ENCODE measurements around the gene ERCC8.
"Not testable (repeated sequence)": the region's sequence is repeated elsewhere in the genome, so short reads cannot be mapped to it uniquely, and the experiment has no call there.

The ERCC8 gene

DNA sequence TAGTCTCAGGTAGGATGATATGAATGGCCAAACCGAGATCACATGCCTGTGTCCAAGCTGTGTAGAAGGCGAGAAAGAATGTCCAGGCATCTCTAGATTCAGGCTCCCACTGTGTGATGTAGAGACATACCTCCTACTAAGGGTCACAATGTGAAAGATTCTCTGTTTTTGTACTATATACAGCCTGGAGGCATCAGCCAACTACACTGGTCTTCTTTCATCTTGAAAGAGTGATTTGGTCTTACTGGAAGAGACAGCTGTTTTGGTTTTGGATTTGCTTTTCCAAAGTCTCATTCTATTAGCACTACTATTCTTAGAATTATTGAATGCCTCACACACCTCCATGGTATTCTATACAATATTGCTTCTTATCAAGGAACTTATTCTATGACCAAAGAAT is 26.4 kb downstream of the ERCC8 start:
- no peak for DNase-seq (ENCODE audit: low read depth in 1 of 2, low spot score in 1 of 2)

DNA sequence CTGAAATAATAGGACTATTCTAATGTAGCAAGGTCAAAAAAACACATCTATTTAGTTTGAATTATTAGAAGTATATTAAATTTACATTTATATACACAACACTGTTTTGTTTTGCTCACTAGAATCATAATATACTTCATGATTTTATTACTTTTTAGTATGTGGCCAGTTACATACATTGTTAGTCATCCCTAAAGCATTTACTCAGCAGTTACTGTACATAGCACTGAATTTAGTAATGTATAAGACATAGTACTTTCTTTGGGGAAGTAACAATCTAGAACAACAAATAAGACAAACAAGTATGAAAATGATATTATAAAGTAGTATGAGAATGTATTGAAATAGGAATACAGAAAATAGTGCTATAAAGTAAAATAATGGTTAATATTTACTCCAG is 28.2 kb downstream of the ERCC8 start:
- DNase-seq (ENCODE audit: low read depth in 1 of 2, low spot score in 1 of 2) = no peak

DNA sequence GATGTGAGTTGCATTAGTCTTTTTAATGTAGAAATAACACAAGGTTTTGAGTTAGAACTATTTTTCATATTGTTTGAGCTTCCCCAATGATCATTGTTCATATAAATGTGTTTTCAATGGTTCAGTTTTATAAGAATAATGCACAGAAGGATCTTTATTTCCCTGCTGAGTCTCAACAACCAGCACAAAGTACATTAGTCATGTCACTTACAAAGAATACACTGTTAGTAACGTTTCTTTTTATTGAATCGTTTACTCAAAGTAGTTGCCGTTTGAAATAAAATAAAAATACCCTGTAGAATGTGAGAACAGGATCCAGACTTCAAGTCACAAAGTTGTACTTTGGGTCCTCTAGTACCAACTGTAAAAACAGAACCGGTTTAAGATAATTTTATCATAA is 41.5 kb downstream of the ERCC8 start:
- DNase-seq (ENCODE audit: low read depth in 1 of 2, low spot score in 1 of 2) = no peak

DNA sequence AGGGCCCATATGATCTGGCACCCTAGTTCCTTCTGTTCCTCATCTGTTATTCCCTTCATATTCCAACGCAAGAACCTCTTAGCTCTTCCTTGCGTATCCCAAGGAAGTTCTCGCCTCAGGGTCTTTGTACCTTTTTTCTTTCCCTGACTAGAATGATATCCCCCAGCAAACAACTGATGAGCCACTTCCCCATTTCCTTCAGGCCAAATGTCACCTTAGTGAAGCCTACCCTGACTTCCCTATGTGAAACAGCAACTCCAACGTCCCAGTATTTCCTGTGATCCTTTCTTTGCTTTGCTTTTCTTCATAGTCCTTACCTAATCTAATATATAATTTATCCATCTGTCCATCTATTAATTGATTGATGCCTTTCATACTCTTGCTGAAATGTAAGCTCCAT is 47.9 kb downstream of the ERCC8 start:
- no peak for DNase-seq (ENCODE audit: low read depth in 1 of 2, low spot score in 1 of 2)

DNA sequence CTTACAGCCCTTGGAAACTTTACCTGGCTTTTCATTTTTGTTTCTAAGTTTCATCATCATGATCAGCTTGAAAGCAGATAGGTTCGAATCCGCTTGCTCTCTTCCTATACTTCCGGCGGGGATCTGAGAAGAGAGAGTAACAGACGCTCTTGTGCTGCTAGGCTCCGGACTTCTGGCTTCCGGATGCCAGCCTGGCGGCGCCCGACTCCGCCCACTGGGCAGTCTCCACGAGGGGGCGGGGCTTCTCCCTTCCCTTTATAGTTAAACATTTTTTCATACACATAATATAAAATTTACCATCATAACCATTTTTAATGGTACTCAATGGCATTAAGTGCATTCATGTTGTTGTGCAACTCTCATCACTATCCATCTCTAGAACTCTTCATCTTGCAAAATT is 51.3 kb downstream of the ERCC8 start:
- no peak for DNase-seq (ENCODE audit: low read depth in 1 of 2, low spot score in 1 of 2)

DNA sequence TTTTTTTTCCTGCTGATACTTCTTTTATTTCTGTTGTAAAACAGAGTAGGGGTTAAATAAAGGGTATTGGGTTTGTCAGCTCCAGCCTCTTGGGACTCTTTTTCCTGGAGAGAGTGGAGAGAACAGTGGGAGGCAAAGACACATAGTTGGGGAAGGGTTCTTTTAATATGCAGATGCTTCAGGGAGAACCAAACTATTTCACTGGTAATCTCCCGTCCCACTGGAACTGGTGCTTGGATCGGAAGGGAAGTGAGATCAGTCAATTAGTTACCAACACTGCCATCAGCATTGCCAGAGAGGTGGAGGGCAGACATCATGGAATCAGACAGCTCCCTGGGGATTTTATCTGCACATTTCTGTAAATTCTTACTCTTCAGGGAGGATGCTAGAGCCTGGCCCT is 53.2 kb downstream of the ERCC8 start:
- no peak for DNase-seq (ENCODE audit: low read depth in 1 of 2, low spot score in 1 of 2)

DNA sequence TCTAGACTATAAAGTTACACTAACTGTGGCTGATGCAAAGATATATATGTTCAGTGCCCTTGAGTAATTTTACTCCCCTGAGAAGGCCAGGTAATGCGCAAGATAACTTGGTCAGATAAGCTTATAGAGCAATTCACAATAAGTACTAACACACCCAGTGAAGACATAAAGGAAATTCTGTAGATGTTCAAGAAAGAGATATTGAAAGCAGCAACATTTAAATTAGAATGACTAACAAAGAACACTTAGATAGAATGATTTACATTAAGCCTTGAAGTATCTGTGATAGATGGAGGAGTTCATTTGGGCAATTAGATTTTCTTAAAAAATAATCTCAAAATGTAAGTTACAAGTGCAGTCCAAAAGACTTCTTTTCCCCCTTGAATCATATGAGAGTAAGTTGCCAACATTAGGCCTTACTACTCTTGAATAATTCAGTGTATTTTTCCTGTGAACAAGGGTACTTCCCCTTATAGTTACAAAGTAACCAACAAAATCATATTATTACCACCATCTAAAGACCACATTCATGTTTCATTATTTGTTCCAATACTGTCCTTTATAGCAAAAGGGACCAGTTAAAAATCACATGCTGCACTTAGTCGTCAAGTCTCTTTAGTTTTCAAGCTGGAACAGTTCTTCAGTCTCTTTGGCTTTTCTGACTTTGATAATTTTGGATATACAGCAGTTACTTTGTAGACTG is 56.4 kb downstream of the ERCC8 start:
- no peak for DNase-seq (ENCODE audit: low read depth in 1 of 2, low spot score in 1 of 2)

DNA sequence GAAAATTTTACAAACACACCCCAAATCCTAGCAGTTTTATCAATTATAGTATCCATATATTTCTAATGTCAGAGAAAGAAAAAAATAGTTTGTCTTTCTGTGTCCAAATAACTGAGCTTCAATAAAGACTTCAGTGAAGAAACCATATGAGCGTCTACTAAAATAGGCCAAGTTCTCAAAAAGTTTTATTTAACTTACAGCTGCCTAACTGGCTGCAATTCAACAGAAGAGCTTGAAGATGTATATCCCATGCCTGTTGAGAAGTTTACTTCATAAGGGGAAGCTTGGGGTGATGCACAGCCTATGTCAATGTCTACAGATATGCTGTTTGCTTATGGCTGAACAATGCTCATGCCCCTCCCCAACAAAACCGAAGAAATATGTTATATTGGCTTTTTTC is 57.1 kb downstream of the ERCC8 start:
- DNase-seq (ENCODE audit: low read depth in 1 of 2, low spot score in 1 of 2) = no peak

DNA sequence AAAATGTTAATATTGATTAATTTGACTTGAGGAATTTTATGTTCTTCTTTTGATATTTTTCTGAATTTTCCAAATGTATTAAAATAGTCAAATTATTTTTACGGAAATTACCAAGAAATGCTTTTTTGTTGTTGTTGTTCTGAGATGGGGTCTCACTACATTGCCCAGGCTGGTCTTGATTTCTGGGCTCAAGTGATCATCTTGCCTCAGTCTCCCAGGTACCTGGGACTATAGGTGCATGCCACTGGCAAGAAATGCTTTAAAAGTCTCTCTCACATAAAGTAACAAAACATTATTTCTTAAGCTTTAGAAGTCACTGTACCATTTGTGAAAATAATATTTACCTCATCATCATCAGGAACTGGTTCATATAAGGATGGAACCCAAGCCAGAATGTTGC is 57.8 kb downstream of the ERCC8 start:
- no peak for DNase-seq (ENCODE audit: low read depth in 1 of 2, low spot score in 1 of 2)

DNA sequence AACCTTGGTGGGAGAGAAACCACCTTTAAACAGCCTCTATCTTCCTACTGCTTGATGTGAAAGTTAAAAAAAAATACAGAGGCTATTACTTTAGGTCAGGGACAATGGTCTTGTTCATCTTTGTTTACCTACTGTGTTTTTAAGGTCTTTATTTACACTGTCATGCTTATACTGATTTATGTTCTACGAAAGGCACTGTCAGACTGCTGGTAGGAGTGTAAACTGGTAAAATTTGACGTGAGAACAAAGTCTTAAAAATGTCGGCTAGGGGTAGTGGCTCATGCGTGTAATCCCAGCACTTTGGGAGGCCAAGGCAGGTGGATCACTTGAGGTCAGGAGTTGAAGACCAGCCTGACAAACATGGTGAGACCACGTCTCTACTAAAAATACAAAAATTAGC is 58.7 kb downstream of the ERCC8 start:
- DNase-seq (ENCODE audit: low read depth in 1 of 2, low spot score in 1 of 2) = no peak

DNA sequence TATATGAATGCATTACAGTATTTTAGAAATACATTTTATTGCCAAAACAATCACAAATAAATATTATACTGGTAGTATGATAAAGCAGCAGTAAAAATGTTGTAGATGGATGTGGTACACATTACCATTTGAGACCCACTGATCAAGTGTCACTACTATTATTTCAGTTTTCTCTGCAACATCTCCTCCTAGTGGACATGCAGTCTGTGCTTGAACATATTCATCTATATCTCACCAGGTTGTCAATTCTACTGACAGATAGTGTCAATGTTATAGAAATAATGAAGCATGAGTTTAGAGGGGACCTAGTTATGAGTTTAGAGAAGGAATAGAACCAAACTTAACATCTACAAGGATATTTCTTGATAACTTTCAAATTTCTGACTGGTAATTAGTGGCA is 61.6 kb downstream of the ERCC8 start:
- no peak for DNase-seq (ENCODE audit: low read depth in 1 of 2, low spot score in 1 of 2)

DNA sequence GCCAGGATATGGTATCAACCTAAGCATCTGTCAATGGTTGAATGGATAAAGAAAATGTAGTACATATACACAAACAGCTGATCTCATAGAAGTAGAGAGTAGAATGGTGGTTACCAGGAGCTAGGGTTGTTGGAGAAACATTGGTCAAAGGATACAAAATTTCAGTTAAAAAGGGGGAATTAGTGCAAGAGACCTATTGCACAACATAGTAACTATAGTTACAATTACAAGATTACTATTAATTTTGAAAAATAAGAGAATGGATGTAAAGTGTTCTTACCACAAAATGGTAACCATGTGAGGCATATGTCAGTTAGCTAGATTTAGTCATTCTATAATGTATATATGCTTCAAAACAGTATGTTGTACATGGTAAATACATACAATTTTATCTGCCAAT is 72.0 kb downstream of the ERCC8 start:
- no peak for DNase-seq (ENCODE audit: low read depth in 1 of 2, low spot score in 1 of 2)

DNA sequence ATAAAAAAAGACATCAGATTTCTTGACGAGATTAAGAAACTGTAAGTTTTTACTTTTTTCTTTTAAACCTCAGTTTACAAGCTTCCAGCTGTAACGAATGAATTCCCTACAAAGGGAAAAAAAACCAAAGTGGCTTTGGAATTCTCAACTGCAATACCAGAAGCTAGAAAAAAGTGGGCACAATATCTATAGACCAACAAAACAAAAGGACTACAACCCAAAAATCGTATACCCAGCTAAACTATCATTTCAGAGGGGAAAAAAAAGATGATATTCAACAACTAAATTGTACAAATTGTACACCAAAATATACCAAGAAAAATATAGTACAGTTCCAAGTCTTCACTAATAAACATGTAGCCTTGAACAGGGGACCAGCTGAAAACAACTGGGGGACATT is 74.0 kb downstream of the ERCC8 start:
- DNase-seq (ENCODE audit: low read depth in 1 of 2, low spot score in 1 of 2) = no peak

DNA sequence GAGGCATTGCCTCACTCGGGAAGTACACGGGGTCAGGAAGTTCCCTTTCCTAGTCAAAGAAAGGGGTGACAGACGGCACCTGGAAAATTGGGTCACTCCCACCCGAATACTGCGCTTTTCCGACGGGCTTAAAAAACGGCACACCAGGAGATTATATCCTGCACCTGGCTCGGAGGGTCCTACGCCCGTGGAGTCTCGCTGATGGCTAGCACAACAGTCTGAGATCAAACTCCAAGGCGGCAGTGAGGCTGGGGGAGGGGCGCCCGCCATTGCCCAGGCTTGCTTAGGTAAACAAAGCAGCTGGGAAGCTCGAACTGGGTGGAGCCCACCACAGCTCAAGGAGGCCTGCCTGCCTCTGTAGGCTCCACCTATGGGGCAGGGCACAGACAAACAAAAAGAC is 84.3 kb downstream of the ERCC8 start:
- not testable (repeated sequence) for DNase-seq (ENCODE audit: low read depth in 1 of 2, low spot score in 1 of 2)

DNA sequence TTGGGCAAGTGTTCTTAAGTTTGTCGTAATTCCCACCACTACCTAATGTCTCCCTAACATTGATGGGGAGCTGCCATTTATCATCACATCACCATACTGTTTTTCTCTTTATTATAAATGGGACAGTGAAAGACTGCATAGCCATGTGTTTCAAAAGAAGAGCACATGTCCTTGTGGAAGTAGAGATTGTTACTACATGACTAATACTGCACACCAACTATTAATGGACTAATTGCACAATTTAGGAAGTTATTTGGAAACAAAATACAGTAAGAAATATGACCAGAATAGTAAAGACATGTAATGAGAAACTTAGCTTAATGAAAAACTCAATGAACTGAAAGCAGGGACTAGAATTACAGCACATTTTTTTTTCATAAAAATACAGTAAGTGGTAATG is 88.8 kb downstream of the ERCC8 start:
- DNase-seq (ENCODE audit: low read depth in 1 of 2, low spot score in 1 of 2) = no peak

DNA sequence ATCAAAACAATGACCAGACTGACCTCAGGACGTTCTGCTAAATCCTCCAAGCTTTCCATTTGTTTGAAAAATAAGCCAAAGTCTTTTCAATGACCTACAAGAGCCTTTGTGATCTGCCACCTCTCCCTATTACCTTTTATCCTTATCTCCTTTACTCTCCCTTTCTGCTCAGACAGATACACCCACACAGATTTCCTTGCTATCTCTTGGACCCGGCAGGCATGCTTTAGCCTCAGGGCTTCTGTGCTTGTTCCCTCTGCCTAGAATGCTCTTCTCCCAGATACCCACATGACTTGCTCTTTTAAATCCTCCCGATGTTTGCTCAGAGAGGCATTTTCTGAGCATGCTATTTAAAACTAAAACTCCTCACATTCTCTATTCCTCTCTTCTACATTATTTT is 91.9 kb downstream of the ERCC8 start:
- DNase-seq (ENCODE audit: low read depth in 1 of 2, low spot score in 1 of 2) = no peak

DNA sequence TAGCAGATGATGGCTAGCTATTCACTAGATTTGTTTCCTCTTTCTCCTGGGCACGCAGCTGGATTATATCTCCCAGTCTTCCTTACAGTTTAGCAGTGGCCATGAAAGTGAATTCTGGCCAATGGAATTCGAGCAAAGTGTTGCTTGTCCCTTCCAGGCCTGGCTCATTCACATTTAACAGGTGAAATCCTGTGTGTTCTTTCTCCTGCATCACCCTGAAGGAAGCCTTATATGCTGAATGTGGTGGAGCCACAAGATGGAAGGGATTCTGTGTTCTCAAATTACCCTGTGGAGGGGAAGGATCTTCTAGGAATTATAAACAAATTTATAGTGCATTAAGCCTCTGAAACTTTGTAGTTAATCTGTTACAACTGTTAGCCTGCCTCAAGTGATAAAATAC is 92.6 kb downstream of the ERCC8 start:
- no peak for DNase-seq (ENCODE audit: low read depth in 1 of 2, low spot score in 1 of 2)

DNA sequence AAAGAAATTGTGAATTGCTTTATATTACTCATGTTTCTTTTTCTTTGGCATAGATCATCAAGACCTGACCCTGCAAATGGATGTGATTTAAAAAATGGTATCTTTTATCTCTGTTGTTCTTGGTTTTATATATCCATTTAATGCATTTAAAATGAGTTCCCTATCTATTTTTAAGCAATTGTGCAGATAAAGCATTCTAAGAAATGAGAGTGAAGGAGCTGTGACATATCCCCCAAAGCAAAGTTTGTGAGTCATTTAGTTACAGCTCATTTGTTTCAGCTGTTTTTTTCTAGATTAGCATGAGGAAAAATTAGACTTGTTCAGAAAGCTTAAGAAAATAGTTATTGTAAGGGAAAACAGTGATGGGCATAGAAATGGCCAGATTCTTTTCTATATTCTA is 93.2 kb downstream of the ERCC8 start:
- DNase-seq (ENCODE audit: low read depth in 1 of 2, low spot score in 1 of 2) = no peak

DNA sequence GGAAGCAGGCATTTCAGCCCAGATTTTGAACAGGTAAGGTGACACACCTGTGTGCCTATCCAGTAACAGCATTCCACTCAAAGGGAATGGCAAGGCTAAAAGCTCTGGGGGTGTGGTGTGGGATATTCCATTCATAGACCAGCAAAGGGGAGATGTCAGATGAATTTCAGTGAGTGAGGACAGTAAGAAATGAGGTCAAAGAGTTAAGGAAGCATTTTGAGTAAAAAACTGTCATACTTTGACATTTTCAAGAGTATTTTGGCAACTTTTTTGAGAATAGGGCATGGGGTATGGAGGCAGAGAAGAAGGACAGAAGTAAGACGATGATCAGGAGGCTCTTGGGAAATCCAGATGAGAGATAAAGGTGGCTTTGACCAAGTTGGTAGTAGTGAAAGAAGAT is 98.6 kb downstream of the ERCC8 start:
- DNase-seq (ENCODE audit: low read depth in 1 of 2, low spot score in 1 of 2) = no peak

DNA sequence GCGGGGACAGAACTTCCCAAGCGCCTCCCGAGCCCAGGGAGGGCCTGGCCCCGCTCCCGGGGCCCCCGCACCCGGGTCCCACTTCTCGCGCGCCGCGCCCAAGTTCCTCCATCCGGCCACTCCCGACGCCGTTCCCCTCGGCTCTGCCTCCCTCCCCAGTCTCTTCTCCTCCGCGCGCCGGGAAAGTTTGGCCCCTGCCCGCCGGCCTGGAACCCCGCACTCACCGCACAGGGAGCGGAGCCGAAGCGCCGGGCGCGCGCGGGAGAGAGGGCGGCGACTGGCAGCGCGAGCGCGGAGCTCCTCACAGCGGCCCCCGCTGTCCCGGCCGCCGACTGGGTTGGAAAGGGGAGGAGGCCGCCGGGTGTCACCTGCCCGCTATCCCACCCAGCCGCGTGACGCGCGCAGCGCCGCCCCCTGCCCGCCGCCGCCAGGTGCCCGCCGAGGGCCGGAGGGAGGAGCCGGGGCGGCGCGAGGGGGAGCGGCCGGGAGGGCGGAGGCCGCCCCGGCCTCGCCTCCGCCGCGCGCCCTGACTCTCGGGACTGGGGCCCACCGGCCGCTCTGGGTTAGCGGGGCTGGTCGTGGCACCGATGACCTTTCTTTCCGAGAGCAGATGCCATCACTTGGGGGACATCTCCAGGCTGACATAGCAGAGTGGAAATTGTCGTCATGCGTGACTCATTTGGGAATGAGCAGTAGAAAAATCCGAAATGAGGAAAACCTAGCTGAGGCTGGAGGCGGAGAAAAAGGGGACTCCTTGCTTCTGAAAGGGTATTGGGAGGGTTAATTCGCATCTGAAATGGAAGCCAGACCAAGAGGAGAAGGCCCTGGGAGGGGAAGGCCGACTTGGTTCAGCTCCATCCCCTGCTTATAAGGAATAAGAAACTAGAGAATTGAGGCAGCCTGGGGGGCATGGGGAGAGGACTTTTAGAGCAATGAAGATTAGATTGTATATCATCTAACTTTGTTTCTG is 100.6 kb downstream of the ERCC8 start, which contains the start of gene ELOVL7:
Gene ELOVL7 (minus strand): TSS at position 334 of the 970 bp plus-strand sequence. CDS start 56,872 bp downstream, outside the sequence.
- no peak for DNase-seq (ENCODE audit: low read depth in 1 of 2, low spot score in 1 of 2)

DNA sequence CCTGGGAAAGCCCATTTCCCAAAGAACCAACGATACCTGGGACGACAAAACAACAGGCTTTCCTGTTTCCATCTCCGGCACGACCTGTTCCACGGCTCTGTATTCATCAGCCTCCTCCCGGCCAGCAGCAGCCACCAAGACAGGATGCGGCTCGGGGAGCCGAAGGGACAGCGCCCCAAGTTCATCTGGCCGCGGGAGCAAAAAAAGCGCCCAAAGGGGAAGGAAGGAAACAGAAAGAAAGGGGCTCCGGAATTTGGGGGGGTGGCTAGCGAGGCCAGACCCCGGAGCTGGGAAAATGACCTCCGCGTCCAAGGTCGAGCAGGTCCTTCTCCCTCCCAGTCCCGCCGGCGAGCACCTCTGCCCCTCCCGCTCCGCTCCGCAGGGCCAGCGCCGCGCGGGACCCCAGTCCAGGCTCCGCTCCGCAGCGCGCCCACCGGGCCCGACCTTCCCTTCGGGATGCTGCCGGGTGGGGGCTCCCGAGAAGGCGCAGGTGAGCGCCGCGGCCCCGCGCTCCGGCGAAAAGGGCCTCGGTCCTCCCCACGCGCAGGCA is 101.4 kb downstream of the ERCC8 start:
- no peak for DNase-seq (ENCODE audit: low read depth in 1 of 2, low spot score in 1 of 2)

DNA sequence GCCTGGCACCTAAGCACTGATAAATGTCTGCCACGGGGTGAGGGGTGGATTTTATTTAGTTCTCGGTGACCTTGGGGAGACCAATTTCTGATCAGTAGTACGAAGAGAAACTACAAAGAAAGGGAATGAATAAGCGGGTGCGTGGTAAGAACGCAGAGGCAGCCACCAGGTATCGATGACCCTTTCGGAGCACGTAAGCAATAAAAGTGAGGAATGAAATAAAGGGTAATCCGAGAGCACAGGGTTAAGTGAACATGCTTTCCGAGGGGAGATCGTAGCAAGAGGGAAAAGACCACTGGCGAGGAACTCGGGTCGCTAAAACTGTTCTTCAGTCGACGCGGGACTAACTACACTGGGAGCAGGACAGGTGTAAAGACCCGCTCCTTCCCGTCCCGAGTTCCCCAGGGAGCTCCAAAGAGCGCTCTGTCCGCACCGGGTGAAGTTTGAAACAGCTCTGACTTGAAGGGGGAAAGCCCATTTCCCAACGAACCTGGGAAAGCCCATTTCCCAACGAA is 101.9 kb downstream of the ERCC8 start:
- no peak for DNase-seq (ENCODE audit: low read depth in 1 of 2, low spot score in 1 of 2)
